Omental fat pad (tissue), 4 donors: Measurements from ENCODE around the gene NPAS1. TPM values are rescaled to one million over a fixed set of nuclear protein-coding genes. Genes with fewer than 3 reads are reported as not detected.

Experiments used
- ATAC-seq: fragments of 150-250 bp; one replicate; pipeline ENCODE4 v1.9.1; 2016; ENCODE audit warnings: mild to moderate bottlenecking, moderate library complexity; ENCODE audit not compliant: low FRiP score
- DNase-seq: peaks from one replicate; pipeline ENCODE4 v3.0.0-alpha.2; 2019; ENCODE audit warnings: low spot score
- total RNA-seq, 4 donors: library from RNA; depleted of rRNA; stranded (reverse); fragments of >200 nt; gene quantifications; one replicate each; pipeline ENCODE4 v1.1.0, GENCODE V29; 2016
- TF ChIP-seq, protein P1 (sequence below), 3 donors: fragments of 450-650 bp; IDR thresholded peaks; one replicate each; pipeline ENCODE4 v1.5.1; 2016 to 2017; ENCODE audit warnings: antibody characterized with exemption in 3 of 3, mild to moderate bottlenecking in 3 of 3, moderate library complexity in 2 of 3

NPAS1 gene
- total RNA-seq, 4 donors from 2014 or later = 1.3 to 1.4 TPM; not detected in 2

GRCh38 chr19:47024502-47024901, 4.9 kb downstream of the NPAS1 start:
- ATAC-seq = no peak
- no peak for DNase-seq
- TF ChIP-seq, protein P1, sequence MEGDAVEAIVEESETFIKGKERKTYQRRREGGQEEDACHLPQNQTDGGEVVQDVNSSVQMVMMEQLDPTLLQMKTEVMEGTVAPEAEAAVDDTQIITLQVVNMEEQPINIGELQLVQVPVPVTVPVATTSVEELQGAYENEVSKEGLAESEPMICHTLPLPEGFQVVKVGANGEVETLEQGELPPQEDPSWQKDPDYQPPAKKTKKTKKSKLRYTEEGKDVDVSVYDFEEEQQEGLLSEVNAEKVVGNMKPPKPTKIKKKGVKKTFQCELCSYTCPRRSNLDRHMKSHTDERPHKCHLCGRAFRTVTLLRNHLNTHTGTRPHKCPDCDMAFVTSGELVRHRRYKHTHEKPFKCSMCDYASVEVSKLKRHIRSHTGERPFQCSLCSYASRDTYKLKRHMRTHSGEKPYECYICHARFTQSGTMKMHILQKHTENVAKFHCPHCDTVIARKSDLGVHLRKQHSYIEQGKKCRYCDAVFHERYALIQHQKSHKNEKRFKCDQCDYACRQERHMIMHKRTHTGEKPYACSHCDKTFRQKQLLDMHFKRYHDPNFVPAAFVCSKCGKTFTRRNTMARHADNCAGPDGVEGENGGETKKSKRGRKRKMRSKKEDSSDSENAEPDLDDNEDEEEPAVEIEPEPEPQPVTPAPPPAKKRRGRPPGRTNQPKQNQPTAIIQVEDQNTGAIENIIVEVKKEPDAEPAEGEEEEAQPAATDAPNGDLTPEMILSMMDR (IDR thresholded peaks at IDR 0.05) = no peak

DNA sequence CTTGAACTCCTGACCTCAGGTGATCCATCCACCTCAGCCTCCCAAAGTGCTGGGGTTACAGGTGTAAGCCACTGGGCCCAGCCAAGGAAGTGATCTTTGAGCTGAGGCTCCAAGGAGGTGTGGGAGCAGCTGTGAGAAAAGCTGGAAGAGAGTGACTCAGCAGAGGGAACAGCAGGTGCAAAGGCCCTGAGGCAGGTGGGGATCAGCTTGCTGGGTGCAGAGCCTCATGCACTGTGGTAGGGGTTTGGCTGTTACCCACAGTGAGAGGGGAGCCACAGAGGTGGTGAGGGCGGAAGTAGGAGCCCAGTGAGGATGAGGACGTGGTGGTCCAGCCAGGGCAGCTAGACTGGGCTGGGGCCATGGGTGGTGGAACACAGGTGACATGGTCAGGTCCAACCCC, 6.5 kb downstream of the NPAS1 start:
- no peak for ATAC-seq
- TF ChIP-seq, protein P1 (IDR thresholded peaks at IDR 0.05) = no peak
- DNase-seq = no peak

DNA sequence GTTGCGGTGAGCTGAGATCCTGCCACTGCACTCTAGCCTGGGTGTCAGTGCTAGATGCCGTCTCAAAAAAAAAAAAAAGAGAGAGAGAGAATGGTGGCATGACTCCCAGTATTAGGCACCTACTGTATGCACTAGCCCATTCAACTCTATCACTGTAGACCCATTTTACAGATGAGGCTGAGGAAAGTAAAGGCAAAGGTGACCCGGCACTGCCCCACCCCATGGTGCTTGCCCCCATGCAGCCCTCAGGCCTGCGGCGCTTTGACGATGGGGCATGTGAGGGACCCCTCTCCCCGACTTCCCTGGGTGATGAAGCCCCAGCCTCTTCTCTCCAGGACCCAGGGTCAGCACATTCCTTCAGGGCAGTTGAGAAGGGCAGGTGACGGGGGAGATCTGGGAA, 7.3 kb downstream of the NPAS1 start:
- TF ChIP-seq, protein P1 (IDR thresholded peaks at IDR 0.05) = no peak
- no peak for ATAC-seq
- DNase-seq = no peak

DNA sequence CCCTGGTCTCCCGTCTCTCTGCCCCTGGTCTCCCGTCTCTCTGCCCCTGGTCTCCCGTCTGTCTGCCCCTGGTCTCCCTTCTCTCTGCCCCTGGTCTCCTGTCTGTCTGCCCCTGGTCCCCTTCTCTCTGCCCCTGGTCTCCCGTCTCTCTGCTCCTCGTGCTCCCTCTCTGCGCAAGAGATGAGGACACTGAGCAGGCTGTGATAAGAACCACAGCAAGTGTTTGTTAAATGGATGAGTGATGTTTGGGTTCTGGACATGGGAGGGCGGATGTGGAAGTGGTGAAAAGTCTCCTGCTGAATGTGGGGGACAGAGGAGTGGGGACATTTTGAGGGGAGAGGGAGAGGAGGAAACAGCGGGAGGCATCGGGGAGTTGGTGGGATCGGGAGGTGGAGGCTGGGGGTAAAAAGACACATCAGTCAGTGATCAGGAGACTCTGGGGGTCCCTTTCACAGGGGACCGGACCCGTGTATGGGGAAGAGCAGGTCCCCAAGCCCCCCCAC, 8.0 kb downstream of the NPAS1 start:
- DNase-seq (no peak), ATAC-seq (no peak)
- TF ChIP-seq, protein P1 (IDR thresholded peaks at IDR 0.05) = no peak

- ATAC-seq = no peak
- TF ChIP-seq, protein P1 (IDR thresholded peaks at IDR 0.05) = no peak
- DNase-seq = no peak
Measured at GRCh38 chr19:47028195-47028601, 8.6 kb downstream of the NPAS1 start.

GRCh38 chr19:47032171-47032811, 12.7 kb downstream of the NPAS1 start:
- ATAC-seq (no peak), DNase-seq (no peak)
- TF ChIP-seq, protein P1 (IDR thresholded peaks at IDR 0.05) = no peak
